Measurements from ENCODE around the gene EPN3.

The EPN3 gene

GRCh38 chr17:50533720-50534148 lies 1.2 kb downstream of the EPN3 start:
- Histone ChIP-seq H3K36me3 (ENCODE audit: control insufficient read depth, insufficient read depth, low read length) (no peaks in the 10 kb centered on the region), H3K4me1 (ENCODE audit: control insufficient read depth, insufficient read depth, low read length) (peaks cover 29% of the 10 kb centered on the region), H3K4me3 (ENCODE audit: insufficient read depth, low read depth, low read length) (no peak overlapping the region), H3K9me3 (ENCODE audit: control insufficient read depth, low read length) (no peaks in the 10 kb centered on the region), H3K27me3 (ENCODE audit: control insufficient read depth, insufficient read depth, low read length, poor library complexity, severe bottlenecking) (peaks cover 42% of the 10 kb centered on the region), H3K27ac (ENCODE audit: insufficient read depth, low read depth, low read length, poor library complexity, severe bottlenecking) (no peak overlapping the region)
- WGBS, 2 experiments, result 5 to 8% methylated on average over 17 of the region's 17 CpGs

DNA sequence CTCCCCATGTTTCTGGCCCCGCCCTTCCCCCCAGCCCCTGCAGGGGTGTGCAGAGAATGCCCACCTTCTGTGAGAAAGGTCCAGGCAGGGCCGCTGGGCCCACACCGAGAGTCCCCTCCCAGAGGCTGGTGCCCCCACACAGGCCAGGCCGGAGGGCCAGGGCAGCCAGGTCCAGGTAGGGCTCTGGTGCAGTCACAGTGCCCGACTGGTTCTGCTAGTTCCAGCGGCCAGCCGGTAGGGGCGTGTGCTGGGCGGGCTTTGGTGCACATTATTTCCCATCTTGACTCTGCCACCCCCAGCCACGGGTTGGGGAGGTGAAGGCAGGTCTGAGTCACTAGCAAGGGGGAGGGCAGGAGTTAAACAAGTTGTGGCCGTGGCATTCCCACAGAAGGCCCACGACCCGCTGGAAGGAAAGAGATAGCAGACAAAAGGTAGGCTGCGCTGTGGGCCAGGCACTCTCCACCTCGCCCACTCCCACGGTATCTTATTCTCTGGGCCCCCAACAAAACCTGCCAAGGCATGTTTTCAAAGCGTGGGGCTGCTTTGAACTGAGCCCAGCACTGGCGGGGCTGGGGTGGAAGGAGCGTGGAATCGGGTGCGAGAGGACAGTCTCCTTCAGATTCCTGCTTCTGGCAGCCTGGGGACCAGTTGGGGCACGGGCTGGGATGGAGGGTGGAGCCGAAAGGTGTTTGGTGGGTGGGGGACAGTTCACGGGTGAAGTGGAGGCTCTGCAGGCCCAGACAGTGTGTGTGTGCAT lies 1.9 kb downstream of the EPN3 start:
- Histone ChIP-seq H3K4me3 (ENCODE audit: insufficient read depth, low read depth, low read length) (no peak overlapping the region), H3K27me3 (ENCODE audit: control insufficient read depth, insufficient read depth, low read length, poor library complexity, severe bottlenecking) (peaks cover 42% of the 10 kb centered on the region), H3K27ac (ENCODE audit: insufficient read depth, low read depth, low read length, poor library complexity, severe bottlenecking) (no peak overlapping the region), H3K36me3 (ENCODE audit: control insufficient read depth, insufficient read depth, low read length) (no peaks in the 10 kb centered on the region), H3K9me3 (ENCODE audit: control insufficient read depth, low read length) (no peaks in the 10 kb centered on the region), H3K4me1 (ENCODE audit: control insufficient read depth, insufficient read depth, low read length) (peaks cover 34% of the 10 kb centered on the region)
- WGBS, 2 experiments, result 56 to 57% methylated on average over 24 of the region's 24 CpGs

GRCh38 chr17:50534979-50535326 lies 2.4 kb downstream of the EPN3 start:
- H3K27me3 ChIP-seq (ENCODE audit: control insufficient read depth, insufficient read depth, low read length, poor library complexity, severe bottlenecking), result peaks cover 42% of the 10 kb centered on the region
- peaks cover 34% of the 10 kb centered on the region for H3K4me1 ChIP-seq (ENCODE audit: control insufficient read depth, insufficient read depth, low read length)

GRCh38 chr17:50535407-50535806 lies 2.9 kb downstream of the EPN3 start:
- no peak overlapping the region for H3K27ac ChIP-seq (ENCODE audit: insufficient read depth, low read depth, low read length, poor library complexity, severe bottlenecking)
- H3K36me3 ChIP-seq (ENCODE audit: control insufficient read depth, insufficient read depth, low read length), result no peaks in the 10 kb centered on the region
- H3K9me3 ChIP-seq (ENCODE audit: control insufficient read depth, low read length), result no peaks in the 10 kb centered on the region
- H3K4me3 ChIP-seq (ENCODE audit: insufficient read depth, low read depth, low read length), result no peak overlapping the region
- WGBS, 2 experiments, result 88 to 93% methylated on average over 7 of the region's 7 CpGs
- H3K27me3 ChIP-seq (ENCODE audit: control insufficient read depth, insufficient read depth, low read length, poor library complexity, severe bottlenecking), result peaks cover 42% of the 10 kb centered on the region
- H3K4me1 ChIP-seq (ENCODE audit: control insufficient read depth, insufficient read depth, low read length), result peaks cover 38% of the 10 kb centered on the region

More at GRCh38 chr17:50534979-50535326, 2.4 kb downstream of the EPN3 start:
- WGBS, 2 experiments, result 93 to 95% methylated on average over 2 of the region's 2 CpGs
- H3K27ac ChIP-seq (ENCODE audit: insufficient read depth, low read depth, low read length, poor library complexity, severe bottlenecking), result no peak overlapping the region
- no peaks in the 10 kb centered on the region for H3K9me3 ChIP-seq (ENCODE audit: control insufficient read depth, low read length)
- H3K4me3 ChIP-seq (ENCODE audit: insufficient read depth, low read depth, low read length), result no peak overlapping the region
- no peaks in the 10 kb centered on the region for H3K36me3 ChIP-seq (ENCODE audit: control insufficient read depth, insufficient read depth, low read length)

GRCh38 chr17:50536683-50537646 lies 4.4 kb downstream of the EPN3 start:
- no peak overlapping the region for H3K27ac ChIP-seq (ENCODE audit: insufficient read depth, low read depth, low read length, poor library complexity, severe bottlenecking)
- 96% methylated on average over 45 of the region's 45 CpGs for whole genome bisulfite sequencing, 2 experiments
- H3K27me3 ChIP-seq (ENCODE audit: control insufficient read depth, insufficient read depth, low read length, poor library complexity, severe bottlenecking), result peaks cover 39% of the 10 kb centered on the region
- H3K4me3 ChIP-seq (ENCODE audit: insufficient read depth, low read depth, low read length), result no peak overlapping the region
- no peaks in the 10 kb centered on the region for H3K36me3 ChIP-seq (ENCODE audit: control insufficient read depth, insufficient read depth, low read length)
- peaks cover 47% of the 10 kb centered on the region for H3K4me1 ChIP-seq (ENCODE audit: control insufficient read depth, insufficient read depth, low read length)
- no peaks in the 10 kb centered on the region for H3K9me3 ChIP-seq (ENCODE audit: control insufficient read depth, low read length)

GRCh38 chr17:50537721-50538548 lies 5.4 kb downstream of the EPN3 start:
- peaks cover 44% of the 10 kb centered on the region for H3K4me1 ChIP-seq (ENCODE audit: control insufficient read depth, insufficient read depth, low read length)
- no peaks in the 10 kb centered on the region for H3K9me3 ChIP-seq (ENCODE audit: control insufficient read depth, low read length)
- no peak overlapping the region for H3K4me3 ChIP-seq (ENCODE audit: insufficient read depth, low read depth, low read length)
- peaks cover 30% of the 10 kb centered on the region for H3K27me3 ChIP-seq (ENCODE audit: control insufficient read depth, insufficient read depth, low read length, poor library complexity, severe bottlenecking)
- H3K36me3 ChIP-seq (ENCODE audit: control insufficient read depth, insufficient read depth, low read length), result no peaks in the 10 kb centered on the region
- no peak overlapping the region for H3K27ac ChIP-seq (ENCODE audit: insufficient read depth, low read depth, low read length, poor library complexity, severe bottlenecking)
- WGBS, 2 experiments, result 92 to 93% methylated on average over 20 of the region's 20 CpGs

DNA sequence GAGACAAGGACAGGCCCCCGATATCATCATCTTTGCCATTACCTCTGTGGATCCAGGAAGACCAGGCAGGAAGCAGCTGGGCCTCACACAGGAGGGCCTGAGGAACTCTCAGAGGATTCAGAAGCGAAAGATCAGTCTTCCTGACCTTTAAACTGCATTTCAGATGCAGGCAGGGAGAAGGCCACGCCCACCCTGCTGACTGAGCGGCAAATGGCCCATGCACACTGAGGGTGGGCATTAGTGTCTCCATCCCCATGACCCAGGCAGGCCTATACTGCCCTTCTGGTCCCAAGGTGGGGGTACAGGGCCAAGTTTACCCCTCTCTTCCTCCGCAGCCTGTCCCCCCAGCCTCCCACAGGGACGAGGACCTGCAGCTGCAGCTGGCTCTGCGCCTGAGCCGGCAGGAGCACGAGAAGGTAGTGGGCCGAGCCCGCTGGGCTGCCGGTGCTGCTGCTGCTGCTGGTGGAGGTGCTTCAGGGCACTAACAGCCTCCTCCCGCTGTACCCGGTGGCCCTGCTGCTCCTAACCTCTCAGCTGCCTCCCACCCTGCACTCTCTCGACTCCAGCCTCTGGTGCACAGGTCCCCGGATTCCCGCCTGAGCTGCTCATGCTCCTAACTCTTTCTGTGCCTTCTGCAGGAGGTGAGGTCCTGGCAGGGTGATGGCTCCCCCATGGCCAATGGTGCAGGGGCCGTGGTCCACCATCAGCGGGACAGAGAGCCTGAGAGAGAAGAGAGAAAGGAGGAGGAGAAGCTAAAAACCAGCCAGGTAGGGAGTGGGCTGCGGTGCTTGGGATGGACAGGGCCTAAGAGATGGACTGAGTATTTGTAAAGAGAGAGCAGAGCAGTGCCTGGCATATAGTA lies 6.2 kb downstream of the EPN3 start:
- 80% methylated on average over 20 of the region's 20 CpGs for WGBS, 2 experiments
- peaks cover 43% of the 10 kb centered on the region for H3K4me1 ChIP-seq (ENCODE audit: control insufficient read depth, insufficient read depth, low read length)
- H3K27me3 ChIP-seq (ENCODE audit: control insufficient read depth, insufficient read depth, low read length, poor library complexity, severe bottlenecking), result peaks cover 21% of the 10 kb centered on the region
- H3K36me3 ChIP-seq (ENCODE audit: control insufficient read depth, insufficient read depth, low read length), result no peaks in the 10 kb centered on the region
- no peaks in the 10 kb centered on the region for H3K9me3 ChIP-seq (ENCODE audit: control insufficient read depth, low read length)
- H3K4me3 ChIP-seq (ENCODE audit: insufficient read depth, low read depth, low read length), result no peak overlapping the region
- no peak overlapping the region for H3K27ac ChIP-seq (ENCODE audit: insufficient read depth, low read depth, low read length, poor library complexity, severe bottlenecking)

- no peaks in the 10 kb centered on the region for H3K9me3 ChIP-seq (ENCODE audit: control insufficient read depth, low read length)
- no peaks in the 10 kb centered on the region for H3K36me3 ChIP-seq (ENCODE audit: control insufficient read depth, insufficient read depth, low read length)
- 75 to 79% methylated on average over 15 of the region's 15 CpGs for WGBS, 2 experiments
- H3K27me3 ChIP-seq (ENCODE audit: control insufficient read depth, insufficient read depth, low read length, poor library complexity, severe bottlenecking), result peaks cover 9% of the 10 kb centered on the region
- H3K4me1 ChIP-seq (ENCODE audit: control insufficient read depth, insufficient read depth, low read length), result peaks cover 35% of the 10 kb centered on the region
- no peak overlapping the region for H3K4me3 ChIP-seq (ENCODE audit: insufficient read depth, low read depth, low read length)
- H3K27ac ChIP-seq (ENCODE audit: insufficient read depth, low read depth, low read length, poor library complexity, severe bottlenecking), result no peak overlapping the region
Observed at GRCh38 chr17:50539762-50540559, 7.4 kb downstream of the EPN3 start.
